Smooth muscle cell (in vitro differentiated cells): ENCODE results near the gene KLHL29. TPM values are rescaled to one million over a fixed set of nuclear protein-coding genes. Genes with fewer than 3 reads are reported as not detected.

Experiments used
- DNase-seq: peaks from one replicate; lab custom pipeline; 2025; ENCODE audit not compliant: unreplicated experiment; lab: John Stamatoyannopoulos, UW
- H2AFZ ChIP-seq: fragments of 200-600 bp; sonication (generic); 2 replicates; pipeline ENCODE4 v1.6.0; 2016; ENCODE audit warnings: antibody characterized with exemption, low read depth, mild to moderate bottlenecking
- H3F3A ChIP-seq: fragments of 200-600 bp; sonication (generic); 2 replicates; pipeline ENCODE4 v1.6.0; 2017; ENCODE audit warnings: antibody characterized with exemption, low read depth
- H3K27ac ChIP-seq: fragments of 200-600 bp; sonication (generic); 2 replicates; pipeline ENCODE4 v1.5.1; 2016; ENCODE audit warnings: low read depth, mild to moderate bottlenecking
- H3K27me3 ChIP-seq: fragments of 200-600 bp; sonication (generic); 2 replicates; pipeline ENCODE4 v1.6.1; 2016; ENCODE audit warnings: low read depth, mild to moderate bottlenecking
- H3K36me3 ChIP-seq: fragments of 200-600 bp; sonication (generic); 2 replicates; pipeline ENCODE4 v1.5.1; 2016; ENCODE audit warnings: low read depth
- H3K4me1 ChIP-seq: fragments of 200-600 bp; sonication (generic); 2 replicates; pipeline ENCODE4 v1.5.1; 2016; ENCODE audit warnings: low read depth
- H3K4me2 ChIP-seq: fragments of 200-600 bp; sonication (generic); 2 replicates; pipeline ENCODE4 v1.6.0; 2016; ENCODE audit warnings: mild to moderate bottlenecking
- H3K4me3 ChIP-seq: fragments of 200-600 bp; sonication (generic); 2 replicates; pipeline ENCODE4 v1.5.1; 2016; ENCODE audit warnings: mild to moderate bottlenecking
- H3K79me2 ChIP-seq: fragments of 200-600 bp; sonication (generic); 2 replicates; pipeline ENCODE4 v1.6.0; 2016; ENCODE audit warnings: low read depth, mild to moderate bottlenecking
- H3K9ac ChIP-seq: fragments of 200-600 bp; sonication (generic); 2 replicates; pipeline ENCODE4 v1.6.0; 2016; ENCODE audit warnings: low read depth
- H3K9me3 ChIP-seq: fragments of 200-600 bp; sonication (generic); replicated peaks from 2 replicates; pipeline ENCODE4 v1.5.1; 2016; ENCODE audit warnings: low read depth
- H4K20me1 ChIP-seq: fragments of 200-600 bp; sonication (generic); 2 replicates; pipeline ENCODE4 v1.6.0; 2016; ENCODE audit warnings: low read depth
- WGBS: methylation state at CpG from one replicate; pipeline ENCODE4 v1.1.7; 2016; ENCODE audit warnings: low lambda C conversion rate; 5-methylcytosine and 5-hydroxymethylcytosine counted together
- polyA plus RNA-seq: library from polyadenylated mRNA; unstranded; fragments of >200 nt; fragmentation: Nextera tagmentation; extraction: Ambion mirVana; gene quantifications from 2 replicates; pipeline ENCODE4 v1.2.1, GENCODE V29; 2016
- total RNA-seq: library from RNA; depleted of rRNA; stranded (reverse); fragments of >200 nt; gene quantifications from 2 replicates; pipeline ENCODE4 v1.2.3, GENCODE V29; 2014
- TF ChIP-seq, protein P1 (sequence below): fragments of 200-600 bp; sonication (generic); IDR thresholded peaks from 2 replicates; pipeline ENCODE4 v1.5.1; 2017; ENCODE audit warnings: borderline replicate concordance, mild to moderate bottlenecking, antibody characterized with exemption; ENCODE audit not compliant: insufficient read depth, poor library complexity, severe bottlenecking

Gene KLHL29
- total and polyA plus RNA-seq, 2 experiments from 2014 or later, result 3.1 to 6.6 TPM

DNA sequence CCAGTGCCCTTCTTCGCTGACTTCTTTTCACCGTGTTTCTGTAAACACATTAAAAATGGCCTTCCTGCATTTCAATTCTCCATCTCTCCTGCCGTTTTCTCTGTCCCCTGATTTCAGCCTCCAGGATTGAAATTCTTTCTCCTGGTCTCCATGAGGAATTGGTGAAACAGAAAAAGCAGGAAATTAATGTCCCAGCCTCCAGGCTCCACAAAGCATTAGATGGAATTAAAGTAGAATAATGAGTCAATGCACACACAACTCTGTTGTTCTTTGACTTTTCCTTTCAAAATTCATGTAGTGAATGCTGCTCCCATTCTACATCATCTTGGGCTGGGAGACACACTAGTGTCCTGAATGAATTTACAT lies 209.5 kb downstream of the KLHL29 start:
- no peak overlapping the region for H3K9ac ChIP-seq
- peak overlapping the region; percentile 43 for H3K4me2 ChIP-seq
- H3K79me2 ChIP-seq, result no peaks in the 10 kb centered on the region
- WGBS, result 81% methylated on average over 3 of the region's 3 CpGs
- no peak for DNase-seq
- no peaks in the 10 kb centered on the region for H3K36me3 ChIP-seq
- H3K4me1 ChIP-seq, result peaks cover 21% of the 10 kb centered on the region
- TF ChIP-seq, protein P1, sequence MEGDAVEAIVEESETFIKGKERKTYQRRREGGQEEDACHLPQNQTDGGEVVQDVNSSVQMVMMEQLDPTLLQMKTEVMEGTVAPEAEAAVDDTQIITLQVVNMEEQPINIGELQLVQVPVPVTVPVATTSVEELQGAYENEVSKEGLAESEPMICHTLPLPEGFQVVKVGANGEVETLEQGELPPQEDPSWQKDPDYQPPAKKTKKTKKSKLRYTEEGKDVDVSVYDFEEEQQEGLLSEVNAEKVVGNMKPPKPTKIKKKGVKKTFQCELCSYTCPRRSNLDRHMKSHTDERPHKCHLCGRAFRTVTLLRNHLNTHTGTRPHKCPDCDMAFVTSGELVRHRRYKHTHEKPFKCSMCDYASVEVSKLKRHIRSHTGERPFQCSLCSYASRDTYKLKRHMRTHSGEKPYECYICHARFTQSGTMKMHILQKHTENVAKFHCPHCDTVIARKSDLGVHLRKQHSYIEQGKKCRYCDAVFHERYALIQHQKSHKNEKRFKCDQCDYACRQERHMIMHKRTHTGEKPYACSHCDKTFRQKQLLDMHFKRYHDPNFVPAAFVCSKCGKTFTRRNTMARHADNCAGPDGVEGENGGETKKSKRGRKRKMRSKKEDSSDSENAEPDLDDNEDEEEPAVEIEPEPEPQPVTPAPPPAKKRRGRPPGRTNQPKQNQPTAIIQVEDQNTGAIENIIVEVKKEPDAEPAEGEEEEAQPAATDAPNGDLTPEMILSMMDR, result no peak
- no peaks in the 10 kb centered on the region for H3F3A ChIP-seq
- H3K27ac ChIP-seq, result peak overlapping the region; percentile 94
- H3K9me3 ChIP-seq, result no peaks in the 10 kb centered on the region
- no peaks in the 10 kb centered on the region for H3K27me3 ChIP-seq
- no peak overlapping the region for H2AFZ ChIP-seq
- no peak overlapping the region for H3K4me3 ChIP-seq
- H4K20me1 ChIP-seq, result no peaks in the 10 kb centered on the region

DNA sequence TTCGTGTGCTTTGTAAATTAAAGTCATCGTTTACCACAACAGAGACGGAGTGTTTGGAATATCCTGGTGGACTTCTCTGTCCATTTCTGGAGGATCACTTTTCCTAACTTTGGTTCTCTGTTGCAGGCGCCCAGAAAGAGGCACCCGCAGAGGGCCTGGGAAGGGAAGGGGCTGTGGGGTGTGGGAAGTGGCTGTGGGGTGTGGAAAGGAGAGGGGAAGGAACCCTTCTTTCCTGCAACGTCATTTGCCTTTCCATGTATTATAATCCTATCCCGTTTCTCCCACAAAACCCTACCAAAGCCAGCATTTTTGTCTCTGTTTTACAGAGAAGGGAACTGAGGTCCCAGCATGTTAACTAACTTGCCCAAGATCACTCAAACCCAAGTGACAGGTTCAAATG lies 210.0 kb downstream of the KLHL29 start:
- Histone ChIP-seq H3K79me2 (no peaks in the 10 kb centered on the region), H3K27me3 (no peaks in the 10 kb centered on the region), H4K20me1 (no peaks in the 10 kb centered on the region), H3K9ac (no peak overlapping the region), H3K27ac (peak overlapping the region; percentile 94), H3K36me3 (no peaks in the 10 kb centered on the region), H3K9me3 (no peaks in the 10 kb centered on the region), H3K4me3 (no peak overlapping the region), H3K4me1 (peaks cover 21% of the 10 kb centered on the region), H3F3A (no peaks in the 10 kb centered on the region), H2AFZ (no peak overlapping the region), H3K4me2 (peak overlapping the region; percentile 78)
- DNase-seq, result no peak
- TF ChIP-seq, protein P1, result no peak
- WGBS, result 96% methylated on average over 7 of the region's 7 CpGs

DNA sequence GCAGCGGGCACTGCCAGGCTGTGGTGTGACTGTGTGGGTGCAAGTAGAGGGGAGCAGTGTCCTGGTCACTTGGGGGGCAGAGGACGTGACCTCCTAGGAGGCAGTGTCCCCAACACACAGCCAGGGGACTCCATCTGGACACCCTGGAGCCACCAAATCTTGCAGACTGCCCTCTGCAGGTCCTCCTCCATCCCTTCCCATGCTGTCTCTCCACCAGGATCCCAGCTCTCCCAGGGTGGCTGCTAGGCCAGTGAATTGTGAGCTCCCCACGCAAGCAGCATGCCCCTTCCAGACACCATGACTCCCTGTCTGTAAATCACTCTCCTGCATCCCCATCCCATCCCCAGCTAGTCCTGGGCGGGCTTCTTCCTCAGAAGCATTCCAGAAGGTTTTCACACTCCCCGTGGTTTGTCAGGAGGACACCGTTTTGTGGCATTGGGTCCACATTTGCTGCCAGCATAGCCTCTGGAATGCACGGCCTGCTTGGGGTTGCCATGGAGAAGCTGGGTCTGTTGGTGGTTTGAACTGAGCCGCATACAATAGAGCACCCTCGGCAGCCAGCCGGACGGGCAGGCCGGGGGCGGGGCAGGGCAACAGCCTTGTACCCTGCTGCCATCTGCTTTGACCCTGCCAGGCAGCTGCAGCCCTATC lies 210.7 kb downstream of the KLHL29 start:
- Histone ChIP-seq H3K4me1 (peaks cover 21% of the 10 kb centered on the region), H3K79me2 (no peaks in the 10 kb centered on the region), H3K27ac (peak overlapping the region; percentile 94), H3K27me3 (no peaks in the 10 kb centered on the region), H3K36me3 (no peaks in the 10 kb centered on the region), H3F3A (no peaks in the 10 kb centered on the region), H3K4me2 (peak overlapping the region; percentile 78), H3K9ac (peak overlapping the region; percentile 85), H2AFZ (no peak overlapping the region), H3K4me3 (no peak overlapping the region), H3K9me3 (no peaks in the 10 kb centered on the region), H4K20me1 (no peaks in the 10 kb centered on the region)
- TF ChIP-seq, protein P1, result no peak
- WGBS, result 37% methylated on average over 13 of the region's 13 CpGs
- no peak for DNase-seq

DNA sequence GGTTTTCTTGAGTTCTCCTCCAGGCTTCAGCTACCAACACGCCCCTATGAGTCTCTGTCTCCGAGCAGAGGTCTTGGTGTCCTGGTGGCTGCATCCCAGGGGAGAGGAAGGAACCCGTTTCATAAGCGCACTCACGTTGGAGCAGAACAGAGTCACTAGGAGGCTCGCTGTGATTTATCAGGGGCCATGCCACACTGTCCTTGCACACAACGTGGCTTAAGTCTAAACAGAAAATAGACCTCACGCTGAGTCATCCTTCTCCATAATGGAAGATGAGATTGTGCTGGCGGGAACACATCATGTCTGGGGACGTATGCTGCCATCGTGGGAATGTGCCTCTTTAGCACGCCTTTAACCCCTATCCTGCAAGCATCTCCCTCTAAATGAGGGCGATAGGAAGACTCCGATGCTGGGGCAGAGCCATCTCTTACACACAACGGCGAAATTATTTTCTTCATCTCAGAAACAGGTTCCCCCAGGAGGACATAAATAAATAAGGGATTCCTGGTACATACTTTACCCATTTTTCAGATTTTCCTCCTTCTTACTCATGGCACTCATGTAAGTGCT lies 211.4 kb downstream of the KLHL29 start:
- H3F3A ChIP-seq, result peaks cover under 1% of the 10 kb centered on the region
- H3K27me3 ChIP-seq, result no peaks in the 10 kb centered on the region
- H3K9ac ChIP-seq, result peak overlapping the region; percentile 85
- peaks cover 21% of the 10 kb centered on the region for H3K4me1 ChIP-seq
- no peak for DNase-seq
- peak overlapping the region; percentile 94 for H3K27ac ChIP-seq
- no peak overlapping the region for H2AFZ ChIP-seq
- peak overlapping the region; percentile 78 for H3K4me2 ChIP-seq
- H4K20me1 ChIP-seq, result no peaks in the 10 kb centered on the region
- no peak overlapping the region for H3K4me3 ChIP-seq
- WGBS, result 34% methylated on average over 16 of the region's 16 CpGs
- no peaks in the 10 kb centered on the region for H3K9me3 ChIP-seq
- TF ChIP-seq, protein P1, result no peak
- no peaks in the 10 kb centered on the region for H3K79me2 ChIP-seq
- H3K36me3 ChIP-seq, result no peaks in the 10 kb centered on the region
